Kidney (tissue), 14 donors: ENCODE data around the gene RPL10A. TPM values are rescaled to one million over a fixed set of nuclear protein-coding genes. Genes with fewer than 3 reads are reported as not detected.

ENCODE experiments used
- DNase-seq, 5 donors: peaks; one replicate each; pipeline ENCODE4 v3.0.0-alpha.2; 2013 to 2020
- FAIRE-seq: peaks from 2 replicates; lab custom pipeline; 2012; peaks lifted over from hg19 to GRCh38; lab: Jason Lieb, UNC
- H3K27ac ChIP-seq, 2 donors: one replicate each; pipeline ENCODE4 v1.7.0; 2013; ENCODE audit warnings: low read depth in 2 of 2, low read length in 2 of 2, inconsistent platforms in 1 of 2
- H3K27me3 ChIP-seq: one replicate; pipeline ENCODE4 v1.7.1; 2013; ENCODE audit warnings: low read length, inconsistent platforms; ENCODE audit not compliant: control insufficient read depth, insufficient read depth
- H3K36me3 ChIP-seq, 3 donors: one replicate each; pipeline versions ENCODE4 v1.7.0 to v1.7.1; 2013; ENCODE audit warnings: low read length in 3 of 3, control low read depth in 1 of 3, inconsistent platforms in 1 of 3; ENCODE audit not compliant: insufficient read depth in 3 of 3, control insufficient read depth in 2 of 3
- H3K4me1 ChIP-seq, 3 donors: one replicate each; pipeline versions ENCODE4 v1.7.0 to v1.7.1; 2013; ENCODE audit warnings: low read length in 3 of 3, inconsistent platforms in 1 of 3, low read depth in 1 of 3; ENCODE audit not compliant: control insufficient read depth in 2 of 3, insufficient read depth in 2 of 3
- H3K4me3 ChIP-seq, 3 donors: one replicate each; pipeline versions ENCODE4 v1.7.0 to v1.8.1; 2013; ENCODE audit warnings: low read length in 3 of 3, control low read depth in 1 of 3, inconsistent platforms in 1 of 3
- H3K9ac ChIP-seq, 3 donors: one replicate each; pipeline versions ENCODE4 v1.7.0 to v1.7.1; 2013; ENCODE audit warnings: low read length in 3 of 3, control low read depth in 1 of 3, inconsistent platforms in 1 of 3
- H3K9me3 ChIP-seq, 3 donors: one replicate each; pipeline versions ENCODE4 v1.7.0 to v1.7.1; 2013; ENCODE audit warnings: low read length in 3 of 3, control low read depth in 1 of 3, inconsistent platforms in 1 of 3; ENCODE audit not compliant: control insufficient read depth in 2 of 3, insufficient read depth in 1 of 3
- intact Hi-C: fragments of 100-400 bp; cut with DNase I; formaldehyde crosslinking; loops from one replicate; pipeline ENCODE4 v1.11.1; 2022
- polyA plus RNA-seq: library from polyadenylated mRNA; stranded (reverse); fragments of 350-450 nt; fragmentation: Illumina TruSeq; extraction: RNeasy Lipid Tissue Mini Kit (QIAGEN cat#74804); gene quantifications from one replicate; pipeline ENCODE4 v1.2.3, GENCODE V29; 2014; ENCODE audit warnings: low read depth, low replicate concordance; ENCODE audit not compliant: insufficient read depth
- total RNA-seq: library from RNA; stranded (reverse); fragmentation: NEBNext Ultra II Directional; extraction: Animal tissue kit (Norgen Biotek cat#: 25700); gene quantifications from one replicate; pipeline ENCODE4 v1.2.1, GENCODE V29; 2021
- TF ChIP-seq, protein P1 (sequence below): IDR thresholded peaks from 3 replicates; pipeline ENCODE4 v1.5.1; 2012; ENCODE audit warnings: mild to moderate bottlenecking, moderate library complexity, borderline replicate concordance; ENCODE audit not compliant: insufficient read depth; ENCODE audit errors: extremely low read depth
- donor health status: control.
- donor health status: control.
- donor health status: control.
- donor health status: control.
- donor health status: control.
- donor health status: DM: yes; HTN: yes; CAD: no.
- donor health status: Normal renal cell carcinoma (clear cell type).

RPL10A gene
- total and polyA plus RNA-seq, 2 donors from 2014 or later, result 1,159 to 1,291 TPM

DNA sequence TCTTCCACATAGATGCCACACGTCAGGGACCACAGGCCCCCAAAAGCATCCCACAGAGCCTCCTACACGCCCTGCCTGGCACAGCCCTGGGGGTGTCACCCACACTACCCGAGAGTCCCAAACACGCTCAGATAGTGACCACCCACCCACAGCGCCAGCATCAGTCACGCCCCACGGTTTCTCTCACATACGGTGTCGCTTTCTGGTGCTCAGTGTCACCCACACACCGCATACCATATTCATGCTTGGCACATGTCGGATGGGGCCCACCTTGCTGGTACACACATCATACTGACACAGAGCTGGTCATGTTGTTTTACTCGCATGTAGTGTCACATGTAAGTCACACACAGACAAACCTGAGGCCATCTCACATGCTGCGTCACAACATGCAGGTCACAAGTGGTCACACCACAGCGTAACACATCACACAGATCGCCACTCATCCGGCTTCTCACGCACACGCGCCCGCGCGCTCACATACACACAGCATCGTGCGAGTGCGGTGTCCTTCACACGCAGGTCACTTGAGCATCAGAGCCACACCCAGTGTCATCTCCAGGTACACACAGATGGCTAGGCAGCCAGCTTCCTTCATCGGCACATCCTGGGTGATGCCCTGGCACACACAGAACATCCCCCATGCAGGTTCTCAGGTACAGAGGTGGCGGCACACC lies 25.2 kb downstream of the RPL10A start:
- H3K4me3 ChIP-seq, result no peak overlapping the region
- H3K4me1 ChIP-seq, result peaks cover 5 to 31% (median 8%) of the 10 kb centered on the region in 3 donors
- no peak for DNase-seq
- no peak for FAIRE-seq
- no peak overlapping the region for H3K9ac ChIP-seq
- TF ChIP-seq, protein P1, sequence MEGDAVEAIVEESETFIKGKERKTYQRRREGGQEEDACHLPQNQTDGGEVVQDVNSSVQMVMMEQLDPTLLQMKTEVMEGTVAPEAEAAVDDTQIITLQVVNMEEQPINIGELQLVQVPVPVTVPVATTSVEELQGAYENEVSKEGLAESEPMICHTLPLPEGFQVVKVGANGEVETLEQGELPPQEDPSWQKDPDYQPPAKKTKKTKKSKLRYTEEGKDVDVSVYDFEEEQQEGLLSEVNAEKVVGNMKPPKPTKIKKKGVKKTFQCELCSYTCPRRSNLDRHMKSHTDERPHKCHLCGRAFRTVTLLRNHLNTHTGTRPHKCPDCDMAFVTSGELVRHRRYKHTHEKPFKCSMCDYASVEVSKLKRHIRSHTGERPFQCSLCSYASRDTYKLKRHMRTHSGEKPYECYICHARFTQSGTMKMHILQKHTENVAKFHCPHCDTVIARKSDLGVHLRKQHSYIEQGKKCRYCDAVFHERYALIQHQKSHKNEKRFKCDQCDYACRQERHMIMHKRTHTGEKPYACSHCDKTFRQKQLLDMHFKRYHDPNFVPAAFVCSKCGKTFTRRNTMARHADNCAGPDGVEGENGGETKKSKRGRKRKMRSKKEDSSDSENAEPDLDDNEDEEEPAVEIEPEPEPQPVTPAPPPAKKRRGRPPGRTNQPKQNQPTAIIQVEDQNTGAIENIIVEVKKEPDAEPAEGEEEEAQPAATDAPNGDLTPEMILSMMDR, result no peak
- no peak overlapping the region for H3K27ac ChIP-seq
- no peaks in the 10 kb centered on the region for H3K36me3 ChIP-seq
- H3K9me3 ChIP-seq, result no peaks in the 10 kb centered on the region
- no peaks in the 10 kb centered on the region for H3K27me3 ChIP-seq
- intact Hi-C loops, result no loop called here

DNA sequence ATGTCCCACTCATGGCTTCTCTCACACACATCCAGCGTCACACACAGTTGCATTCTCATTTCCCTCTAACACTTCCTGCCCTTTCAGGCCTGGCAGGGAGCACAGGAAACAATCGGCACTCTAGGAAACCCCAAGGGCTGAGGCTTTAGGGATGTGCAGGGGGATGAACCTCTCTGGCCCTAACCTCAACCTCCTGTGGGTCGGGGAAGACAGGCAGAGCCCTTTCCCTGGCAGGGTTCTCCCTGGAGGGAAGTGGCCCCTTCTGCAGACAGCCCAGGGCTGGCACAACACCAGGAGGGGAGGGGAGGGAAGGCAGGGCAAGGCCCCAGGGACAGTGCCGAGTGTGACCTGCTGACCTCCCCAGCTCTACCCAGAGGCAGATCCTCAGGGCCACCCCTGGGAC lies 26.0 kb downstream of the RPL10A start:
- no peak overlapping the region for H3K4me3 ChIP-seq
- H3K27me3 ChIP-seq, result no peaks in the 10 kb centered on the region
- TF ChIP-seq, protein P1, result no peak
- DNase-seq, result no peak
- intact Hi-C loops, result no loop called here
- H3K4me1 ChIP-seq, result peaks cover 7 to 31% (median 8%) of the 10 kb centered on the region in 3 donors
- no peak overlapping the region for H3K27ac ChIP-seq
- no peaks in the 10 kb centered on the region for H3K36me3 ChIP-seq
- H3K9ac ChIP-seq, result peak overlapping the region in 1 of 3 donors; percentile 35
- no peak for FAIRE-seq
- H3K9me3 ChIP-seq, result no peaks in the 10 kb centered on the region

DNA sequence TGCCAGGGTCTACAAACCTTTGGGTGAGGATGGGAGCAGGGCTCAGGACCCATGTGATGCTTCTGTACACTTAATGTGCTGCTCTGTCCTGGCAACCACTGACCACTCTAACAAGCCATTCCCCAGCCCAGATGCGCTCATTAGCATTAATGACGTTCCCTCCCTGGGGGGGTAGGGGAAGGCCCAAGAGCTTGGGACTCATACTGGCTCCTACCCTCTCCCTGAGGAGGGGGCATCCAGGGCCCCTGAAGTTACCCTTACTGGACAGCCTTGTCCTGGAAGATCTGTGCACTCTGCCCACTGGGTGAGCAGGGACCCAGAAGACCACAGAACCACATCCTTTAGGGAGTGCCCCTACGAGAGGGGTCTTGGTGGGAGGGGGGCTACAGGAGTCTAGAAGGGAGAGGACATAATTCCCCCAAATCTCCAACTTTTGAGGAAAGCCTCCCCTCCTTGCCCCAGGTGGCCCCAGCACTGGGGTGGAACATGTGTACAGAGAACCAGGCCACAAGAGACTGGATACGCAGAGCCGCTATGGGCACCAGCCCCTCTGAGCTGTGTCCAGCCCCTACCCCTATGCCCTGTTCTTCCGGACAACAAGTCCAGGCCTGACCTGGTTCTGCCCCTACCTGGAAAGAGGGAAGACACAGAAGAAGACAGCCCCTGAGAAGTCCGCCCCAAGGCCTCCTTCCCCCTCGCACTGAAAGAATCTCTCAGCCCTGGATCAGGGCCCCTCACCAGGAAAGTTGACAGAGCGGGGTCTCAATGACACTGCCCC lies 27.2 kb downstream of the RPL10A start:
- TF ChIP-seq, protein P1, result no peak
- DNase-seq, result peak in 1 of 5 donors; percentile 64
- intact Hi-C loops, result no loop called here
- H3K27ac ChIP-seq, result peak overlapping the region; percentile 42 to 89
- H3K27me3 ChIP-seq, result no peaks in the 10 kb centered on the region
- H3K4me3 ChIP-seq, result peak overlapping the region; percentile 56 to 69 (median 62)
- no peak for FAIRE-seq
- peak overlapping the region in 2 of 3 donors; percentile 27 to 82 for H3K9ac ChIP-seq
- H3K36me3 ChIP-seq, result no peaks in the 10 kb centered on the region
- no peaks in the 10 kb centered on the region for H3K9me3 ChIP-seq
- H3K4me1 ChIP-seq, result peaks cover 8 to 28% (median 8%) of the 10 kb centered on the region in 3 donors
